ENCODE measurements around the gene NUPR1.

DNA sequence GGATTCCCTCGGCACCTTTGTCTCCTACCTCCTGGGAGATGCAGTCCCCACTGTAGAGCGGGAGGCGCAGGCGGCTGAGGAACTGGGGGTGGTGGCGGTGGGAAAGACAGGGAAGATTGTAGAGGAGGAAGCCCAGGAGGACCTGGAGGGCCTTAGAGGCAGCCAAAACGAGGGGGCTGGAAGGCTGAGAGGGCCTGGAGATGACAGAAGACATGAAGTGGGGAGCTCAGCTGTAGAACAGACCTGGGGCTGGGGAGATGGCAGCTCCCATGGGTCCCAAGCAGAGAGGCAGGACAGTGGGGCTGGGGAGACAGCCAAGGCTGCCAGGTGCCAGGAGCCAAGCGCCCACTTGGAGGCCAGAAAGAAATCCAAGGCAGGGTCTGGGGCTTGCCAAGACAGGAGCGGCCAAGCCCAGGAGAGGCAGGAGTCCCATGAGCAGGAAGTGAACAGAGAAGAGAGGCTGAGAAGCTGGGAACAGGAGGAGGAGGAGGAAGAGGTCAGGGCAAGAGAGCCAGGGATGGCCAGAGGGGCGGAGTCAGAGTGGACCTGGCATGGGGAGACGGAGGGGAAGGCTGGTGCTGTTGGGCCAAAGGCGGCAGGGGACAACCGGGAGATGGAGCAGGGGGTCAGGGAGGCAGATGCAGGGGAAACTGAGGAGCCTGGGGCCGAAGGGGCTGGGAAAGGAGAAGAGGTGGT lies 43.5 kb downstream of the NUPR1 start:
- TF ChIP-seq, protein P1, sequence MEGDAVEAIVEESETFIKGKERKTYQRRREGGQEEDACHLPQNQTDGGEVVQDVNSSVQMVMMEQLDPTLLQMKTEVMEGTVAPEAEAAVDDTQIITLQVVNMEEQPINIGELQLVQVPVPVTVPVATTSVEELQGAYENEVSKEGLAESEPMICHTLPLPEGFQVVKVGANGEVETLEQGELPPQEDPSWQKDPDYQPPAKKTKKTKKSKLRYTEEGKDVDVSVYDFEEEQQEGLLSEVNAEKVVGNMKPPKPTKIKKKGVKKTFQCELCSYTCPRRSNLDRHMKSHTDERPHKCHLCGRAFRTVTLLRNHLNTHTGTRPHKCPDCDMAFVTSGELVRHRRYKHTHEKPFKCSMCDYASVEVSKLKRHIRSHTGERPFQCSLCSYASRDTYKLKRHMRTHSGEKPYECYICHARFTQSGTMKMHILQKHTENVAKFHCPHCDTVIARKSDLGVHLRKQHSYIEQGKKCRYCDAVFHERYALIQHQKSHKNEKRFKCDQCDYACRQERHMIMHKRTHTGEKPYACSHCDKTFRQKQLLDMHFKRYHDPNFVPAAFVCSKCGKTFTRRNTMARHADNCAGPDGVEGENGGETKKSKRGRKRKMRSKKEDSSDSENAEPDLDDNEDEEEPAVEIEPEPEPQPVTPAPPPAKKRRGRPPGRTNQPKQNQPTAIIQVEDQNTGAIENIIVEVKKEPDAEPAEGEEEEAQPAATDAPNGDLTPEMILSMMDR (IDR thresholded peaks at IDR 0.05; ENCODE audit: low read length): no peak
- TF ChIP-seq EZH2 (optimal IDR thresholded peaks at IDR 0.05; ENCODE audit: low read depth, low read length): no peak
- TF ChIP-seq EZH2phosphoT487 (IDR thresholded peaks at IDR 0.05; ENCODE audit: low read length): no peak

All from MM.1S (cell line).